Measurements from ENCODE around the gene DAAM2.
A peak's percentile ranks its signal among the peaks of the same experiment; 100 is the strongest.

DAAM2 gene

DNA sequence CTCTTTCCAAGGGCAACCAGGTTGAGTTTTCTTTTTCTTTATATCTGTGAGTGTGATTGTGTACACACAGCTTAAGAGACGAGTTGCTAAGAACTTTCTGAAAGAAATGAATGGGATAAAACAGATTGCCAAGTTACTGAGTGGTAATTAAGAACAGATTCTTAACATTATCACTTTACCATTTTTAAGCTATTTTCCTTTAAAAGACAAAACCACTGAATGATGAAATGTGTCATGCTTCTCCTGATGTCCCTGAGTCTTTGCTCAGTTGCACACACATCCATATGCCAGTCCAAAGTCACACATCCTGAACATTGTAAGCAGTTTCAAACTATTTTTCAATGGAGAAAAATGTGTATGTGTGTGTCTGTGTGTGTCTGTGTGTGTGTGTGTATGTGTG lies 5.5 kb upstream of the DAAM2 start:
- DNase-seq, result no peak

DNA sequence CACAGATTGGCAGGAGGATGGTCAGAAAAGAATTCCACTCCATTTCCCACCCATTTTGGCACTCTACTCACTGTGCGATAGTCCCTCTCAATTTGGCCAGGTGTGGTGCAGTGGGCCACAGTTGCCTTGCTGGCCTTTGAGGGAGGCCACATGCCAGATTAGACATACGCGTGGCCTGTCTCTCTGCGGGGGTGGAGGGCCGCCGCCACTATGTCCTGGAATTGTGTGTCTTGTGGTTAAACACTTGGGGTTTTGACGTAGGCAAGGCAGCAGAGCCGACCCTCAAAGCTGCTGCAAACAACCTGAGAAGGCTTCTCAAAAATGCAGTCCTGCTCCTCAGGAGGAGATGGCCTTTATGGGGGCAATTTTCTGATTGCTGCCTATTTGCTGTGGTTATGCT lies 4.9 kb upstream of the DAAM2 start:
- no peak for DNase-seq

DNA sequence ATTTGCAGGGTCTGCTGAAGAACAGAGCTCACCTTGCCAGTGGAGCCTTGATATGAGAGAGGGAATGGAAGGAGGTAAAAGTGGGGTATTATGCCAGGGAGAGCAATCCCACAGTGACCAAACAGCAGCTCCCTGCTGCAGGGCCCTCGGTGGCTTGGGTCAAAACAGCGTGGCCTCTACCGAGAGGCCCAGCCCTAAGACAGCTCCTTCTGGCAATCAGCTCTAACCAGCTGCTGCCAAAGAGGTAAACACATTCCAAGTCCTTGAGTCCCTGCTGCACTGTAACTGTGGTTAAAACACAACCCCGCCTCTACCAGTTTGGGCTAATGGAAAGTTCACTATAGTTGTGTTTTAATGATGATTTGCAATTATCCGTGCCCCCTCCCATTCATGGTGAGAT lies 1.4 kb upstream of the DAAM2 start:
- DNase-seq, result no peak

GRCh38 chr6:39791311-39791710 lies 865 bp upstream of the DAAM2 start:
- peak in 12 of 56 donors; percentile 18 to 51 (median 34) for DNase-seq

DNA sequence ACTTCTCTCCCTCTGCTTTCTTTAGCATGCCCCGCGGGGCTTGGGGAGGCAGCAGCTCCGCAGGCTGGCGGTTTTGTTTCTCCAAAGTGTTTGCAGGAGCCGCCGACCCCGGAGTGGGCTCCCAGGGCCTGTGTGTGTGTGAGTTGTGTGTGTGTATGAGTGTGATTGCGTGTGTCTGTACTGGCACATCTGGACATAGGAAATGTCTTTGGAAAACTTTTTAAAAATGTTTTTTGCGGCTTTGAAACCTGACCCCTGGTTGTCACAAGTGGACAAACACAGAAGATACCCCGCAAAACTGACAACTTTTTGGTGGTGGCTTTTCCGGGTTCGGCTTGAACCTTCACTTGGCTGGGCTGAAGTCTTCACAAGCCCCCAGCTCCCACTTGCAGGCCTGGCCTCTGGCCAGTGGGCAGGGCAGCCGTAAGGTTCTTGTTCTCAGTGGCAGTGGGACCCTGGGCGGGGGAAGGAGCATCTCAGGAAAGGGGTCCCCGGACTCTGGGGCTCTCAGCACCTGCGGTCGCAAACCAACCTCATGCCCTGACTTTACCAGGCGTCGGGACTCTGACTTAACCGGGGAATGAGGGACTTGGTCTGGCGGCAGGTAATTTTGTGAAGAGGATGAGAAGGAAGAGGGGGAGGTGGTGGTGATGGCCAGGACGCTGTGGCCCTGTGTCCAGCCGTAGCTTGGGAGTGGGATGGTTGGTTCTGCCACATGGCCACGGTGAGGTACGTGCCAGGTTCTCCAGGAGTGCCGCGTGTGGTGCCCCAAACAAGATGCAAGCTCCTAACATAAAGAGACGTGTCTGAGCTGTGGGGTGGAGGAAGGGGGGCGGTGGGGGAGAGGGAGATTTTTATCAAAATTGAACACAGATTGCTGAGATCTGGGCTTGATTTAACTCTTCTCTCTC lies 619 bp downstream of the DAAM2 start:
- DNase-seq, result peak in 11 of 56 donors; percentile 20 to 77 (median 33)

DNA sequence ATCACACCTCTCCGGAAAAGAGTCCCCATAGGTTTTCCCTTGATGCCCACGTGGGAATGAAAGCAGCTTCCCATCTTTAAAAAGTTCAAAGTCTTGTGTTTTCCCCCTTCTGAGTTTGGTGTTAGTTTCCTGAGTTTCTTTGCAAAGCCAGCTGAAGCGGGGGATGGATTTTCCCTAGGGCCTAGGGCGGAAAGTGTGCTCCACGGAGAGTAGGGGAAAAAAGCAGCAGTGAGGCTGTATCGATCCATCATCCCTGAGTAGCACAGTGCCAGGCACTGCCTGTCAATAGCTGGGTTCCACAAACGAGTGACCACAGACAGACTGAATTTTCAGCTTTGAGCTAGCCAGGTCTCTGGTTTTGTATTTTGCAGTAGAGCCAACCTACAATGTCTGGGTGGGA lies 1.3 kb downstream of the DAAM2 start:
- peak in 2 of 56 donors; percentile 26 to 53 for DNase-seq

DNA sequence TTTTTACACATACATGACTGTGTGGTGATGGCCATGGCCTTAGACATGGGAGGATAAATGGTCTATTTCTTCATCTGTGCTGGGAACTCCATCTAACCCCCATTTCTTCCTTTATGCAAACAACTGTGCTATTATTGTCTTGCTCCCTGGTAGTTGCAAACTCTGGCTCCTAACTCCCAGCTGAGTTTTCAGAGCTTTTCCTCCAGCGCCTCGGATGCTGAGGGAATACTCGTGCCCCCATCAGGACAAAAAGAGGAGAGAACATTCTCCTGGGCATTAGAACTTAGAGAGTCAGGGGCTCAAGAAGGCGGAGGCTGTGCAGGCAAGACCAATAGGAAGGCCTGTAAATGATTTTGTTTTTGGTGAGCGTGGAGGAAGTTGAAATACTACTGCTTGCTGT lies 2.1 kb downstream of the DAAM2 start:
- DNase-seq, result peak in 20 of 56 donors; percentile 18 to 56 (median 36)

GRCh38 chr6:39797751-39798150 lies 5.6 kb downstream of the DAAM2 start:
- no peak for DNase-seq

DNA sequence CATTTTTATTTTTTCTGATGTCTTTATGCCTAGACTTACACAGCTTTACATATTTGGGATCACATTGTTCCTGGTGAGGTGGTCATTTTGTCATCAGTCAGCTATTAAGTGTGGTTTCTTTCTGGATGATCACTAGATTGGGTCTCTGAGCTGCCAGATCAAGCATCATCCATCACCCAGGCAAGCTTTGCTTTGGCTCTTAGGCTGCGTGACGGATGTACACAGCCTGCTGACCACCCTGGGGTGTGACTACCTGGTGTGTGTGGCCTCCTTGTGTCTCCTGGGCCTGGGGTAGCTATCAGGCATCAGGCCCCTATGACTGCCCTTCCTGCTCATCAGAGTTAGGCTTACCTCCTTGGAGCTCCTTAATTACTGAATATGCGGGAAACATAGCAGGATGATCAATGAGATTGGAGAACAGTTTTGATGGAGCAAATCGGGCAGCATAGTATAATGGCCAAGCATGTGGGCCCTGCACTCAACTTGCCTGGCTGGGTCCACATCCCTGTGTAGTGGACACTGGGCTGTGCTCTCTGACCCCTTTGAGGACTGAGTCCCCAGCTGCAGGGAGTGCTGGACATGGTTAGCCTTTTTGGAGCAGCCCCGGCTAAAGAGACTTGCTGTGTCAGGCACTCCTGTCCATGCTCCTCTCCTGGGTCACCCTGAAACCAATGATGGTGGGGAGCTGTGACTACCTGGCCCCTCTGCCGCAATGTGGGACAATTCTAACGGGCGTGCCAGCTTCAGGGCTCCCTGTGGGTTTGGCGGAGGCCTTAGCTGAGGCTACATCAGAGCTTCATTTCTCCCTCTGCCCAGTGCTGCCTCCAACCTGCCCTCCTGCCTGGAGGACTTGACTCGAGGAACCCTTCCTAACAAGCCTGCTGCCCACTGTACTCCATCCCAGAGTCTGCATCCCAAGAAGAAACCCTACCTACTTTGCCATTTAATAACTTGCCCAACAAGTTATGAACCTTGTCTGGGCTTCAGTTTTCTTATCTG lies 8.2 kb downstream of the DAAM2 start:
- no peak for DNase-seq

GRCh38 chr6:39801456-39802251 lies 9.5 kb downstream of the DAAM2 start:
- DNase-seq, result peak in 4 of 56 donors; percentile 28 to 70 (median 35)

GRCh38 chr6:39803872-39804271 lies 11.7 kb downstream of the DAAM2 start:
- DNase-seq, result no peak

DNA sequence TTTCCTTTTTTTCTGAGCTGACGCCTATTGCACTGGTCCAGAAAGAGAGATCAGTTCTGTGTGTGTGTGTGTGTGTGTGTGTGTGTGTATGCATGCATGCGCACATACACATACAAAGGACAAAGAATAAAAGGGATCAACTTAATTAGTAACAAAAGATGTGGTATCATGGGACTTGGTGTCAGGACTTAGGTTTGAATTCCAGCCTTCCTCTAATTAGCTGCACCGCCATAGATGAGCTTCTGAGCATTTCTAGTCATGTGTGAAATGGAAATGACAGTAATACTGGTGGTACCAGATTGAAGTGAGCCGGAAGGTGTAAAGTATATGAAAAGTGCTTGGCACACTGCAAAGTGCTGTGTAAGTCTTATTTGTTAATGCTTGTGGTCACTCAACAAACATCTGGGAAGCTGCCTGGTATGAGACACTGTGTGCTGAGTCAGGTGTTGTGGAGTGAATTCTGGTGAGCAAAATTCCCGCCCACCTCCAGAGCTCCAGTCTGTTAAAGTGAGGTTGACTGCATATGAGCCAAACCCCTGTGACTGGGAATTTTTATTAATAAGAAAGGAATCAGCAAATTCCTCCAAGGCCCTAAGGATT lies 12.4 kb downstream of the DAAM2 start:
- no peak for DNase-seq

DNA sequence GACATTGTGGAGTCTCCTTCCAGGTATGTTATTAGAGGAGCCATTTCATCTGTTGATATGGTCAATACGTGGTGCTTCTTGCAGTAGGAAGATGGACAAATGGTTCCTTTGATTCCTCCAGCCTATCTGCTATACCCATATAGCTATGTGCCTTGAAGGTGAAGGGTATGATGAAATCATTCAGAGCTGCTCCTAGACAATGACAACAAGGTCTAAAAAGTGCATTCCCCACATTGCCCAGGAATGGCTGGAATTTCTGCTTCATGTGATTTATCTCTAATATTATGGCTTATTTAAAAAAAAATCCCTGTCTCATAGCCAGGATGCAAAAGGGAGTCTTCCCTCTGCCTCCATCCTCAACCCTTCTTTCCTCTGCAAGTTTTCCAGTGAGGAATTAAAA lies 14.1 kb downstream of the DAAM2 start:
- DNase-seq, result no peak

- DNase-seq, result no peak
These were observed 16.2 kb downstream of the DAAM2 start for GRCh38 chr6:39808346-39808745.

GRCh38 chr6:39808964-39809363 lies 16.8 kb downstream of the DAAM2 start:
- DNase-seq, result peak in 1 of 56 donors; percentile 55

GRCh38 chr6:39811835-39812345 lies 19.7 kb downstream of the DAAM2 start:
- peak in 1 of 56 donors; percentile 19 for DNase-seq

GRCh38 chr6:39812496-39812852 lies 20.3 kb downstream of the DAAM2 start:
- DNase-seq, result no peak

DNA sequence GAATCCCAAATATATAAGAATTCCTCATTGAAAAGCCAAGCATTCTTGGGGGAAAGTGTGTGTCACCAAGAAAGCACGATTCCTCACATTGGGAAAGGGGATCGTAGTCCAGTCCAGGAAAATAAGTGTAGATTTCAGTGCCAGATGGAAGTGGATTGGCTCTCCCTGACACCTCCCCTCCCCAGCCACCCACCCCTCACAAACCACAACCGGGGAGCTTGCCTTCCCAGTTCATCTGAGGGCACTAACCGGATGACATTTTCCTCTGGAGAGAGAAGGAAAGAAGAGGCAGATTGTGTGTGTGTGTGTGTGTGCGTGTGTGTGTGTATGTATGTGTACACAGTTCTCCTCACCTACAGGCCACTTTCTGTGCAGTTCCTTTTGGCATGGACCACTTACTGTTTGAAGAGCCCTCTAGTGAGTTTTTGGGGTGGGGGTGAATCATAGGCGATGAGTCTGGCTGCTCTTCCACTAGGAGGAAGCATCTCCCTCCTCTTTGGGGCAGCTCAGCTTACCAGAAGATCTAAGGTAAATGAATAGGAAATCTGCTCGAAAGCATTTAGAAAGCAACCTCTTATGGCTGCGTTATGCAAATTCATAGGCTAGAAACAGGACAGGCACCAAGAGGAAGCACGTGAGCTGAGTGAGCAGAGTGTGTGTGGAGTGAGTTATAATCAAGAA lies 20.8 kb downstream of the DAAM2 start:
- no peak for DNase-seq

DNA sequence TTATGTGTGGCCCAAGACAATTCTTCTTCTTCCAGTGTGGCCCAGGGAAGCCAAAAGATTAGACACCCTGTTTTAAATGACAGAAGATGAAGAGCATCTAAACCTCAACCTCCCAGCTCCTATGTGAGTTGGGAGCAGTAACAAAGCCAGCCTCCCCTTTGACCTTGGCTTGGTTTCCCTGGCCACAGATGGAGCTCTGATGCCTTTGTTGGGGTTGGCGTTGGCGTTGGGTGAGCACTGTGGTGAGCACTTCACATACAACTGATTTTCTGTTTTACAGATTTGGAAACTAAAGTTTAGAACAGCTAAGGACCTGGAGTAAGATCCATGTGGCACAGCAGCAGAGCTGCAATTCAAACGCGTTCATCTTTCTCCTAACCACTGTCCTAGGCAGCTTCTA lies 22.1 kb downstream of the DAAM2 start:
- peak in 1 of 56 donors; percentile 19 for DNase-seq

DNA sequence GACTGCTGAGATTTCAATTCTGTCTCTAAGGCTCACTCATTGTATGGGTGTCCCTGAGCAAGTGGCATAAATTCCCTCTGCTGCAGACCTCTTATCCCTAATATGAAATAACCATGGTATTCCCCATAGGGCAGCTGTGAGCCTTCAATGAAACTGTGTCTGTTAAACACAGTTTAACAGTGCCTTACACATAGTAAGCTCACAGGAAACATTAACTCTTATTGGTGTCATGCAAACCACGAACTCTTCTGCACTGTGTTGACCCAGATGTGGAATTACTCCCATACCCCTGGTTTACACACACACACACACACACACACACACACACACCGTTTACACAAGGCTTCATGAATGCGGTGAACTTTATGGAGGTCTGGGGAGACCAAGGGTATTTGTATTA lies 23.2 kb downstream of the DAAM2 start:
- no peak for DNase-seq

All from nucleus accumbens (tissue), 56 donors.